Smooth muscle cell (in vitro differentiated cells): ENCODE results near the gene CAPZA1. TPM values are rescaled to one million over a fixed set of nuclear protein-coding genes. Genes with fewer than 3 reads are reported as not detected.
A peak's percentile ranks its signal among the peaks of the same experiment; 100 is the strongest.

ENCODE experiments used
- DNase-seq: peaks from one replicate; lab custom pipeline; 2025; ENCODE audit not compliant: unreplicated experiment; lab: John Stamatoyannopoulos, UW
- H2AFZ ChIP-seq: fragments of 200-600 bp; sonication (generic); 2 replicates; pipeline ENCODE4 v1.6.0; 2016; ENCODE audit warnings: antibody characterized with exemption, low read depth, mild to moderate bottlenecking
- H3F3A ChIP-seq: fragments of 200-600 bp; sonication (generic); 2 replicates; pipeline ENCODE4 v1.6.0; 2017; ENCODE audit warnings: antibody characterized with exemption, low read depth
- H3K27ac ChIP-seq: fragments of 200-600 bp; sonication (generic); 2 replicates; pipeline ENCODE4 v1.5.1; 2016; ENCODE audit warnings: low read depth, mild to moderate bottlenecking
- H3K27me3 ChIP-seq: fragments of 200-600 bp; sonication (generic); 2 replicates; pipeline ENCODE4 v1.6.1; 2016; ENCODE audit warnings: low read depth, mild to moderate bottlenecking
- H3K36me3 ChIP-seq: fragments of 200-600 bp; sonication (generic); 2 replicates; pipeline ENCODE4 v1.5.1; 2016; ENCODE audit warnings: low read depth
- H3K4me1 ChIP-seq: fragments of 200-600 bp; sonication (generic); 2 replicates; pipeline ENCODE4 v1.5.1; 2016; ENCODE audit warnings: low read depth
- H3K4me2 ChIP-seq: fragments of 200-600 bp; sonication (generic); 2 replicates; pipeline ENCODE4 v1.6.0; 2016; ENCODE audit warnings: mild to moderate bottlenecking
- H3K4me3 ChIP-seq: fragments of 200-600 bp; sonication (generic); 2 replicates; pipeline ENCODE4 v1.5.1; 2016; ENCODE audit warnings: mild to moderate bottlenecking
- H3K79me2 ChIP-seq: fragments of 200-600 bp; sonication (generic); 2 replicates; pipeline ENCODE4 v1.6.0; 2016; ENCODE audit warnings: low read depth, mild to moderate bottlenecking
- H3K9ac ChIP-seq: fragments of 200-600 bp; sonication (generic); 2 replicates; pipeline ENCODE4 v1.6.0; 2016; ENCODE audit warnings: low read depth
- H3K9me3 ChIP-seq: fragments of 200-600 bp; sonication (generic); replicated peaks from 2 replicates; pipeline ENCODE4 v1.5.1; 2016; ENCODE audit warnings: low read depth
- H4K20me1 ChIP-seq: fragments of 200-600 bp; sonication (generic); 2 replicates; pipeline ENCODE4 v1.6.0; 2016; ENCODE audit warnings: low read depth
- CTCF ChIP-seq: fragments of 200-600 bp; sonication (generic); IDR thresholded peaks from 2 replicates; pipeline ENCODE4 v1.5.1; 2017; ENCODE audit warnings: borderline replicate concordance, mild to moderate bottlenecking, antibody characterized with exemption; ENCODE audit not compliant: insufficient read depth, poor library complexity, severe bottlenecking
- WGBS: methylation state at CpG from one replicate; pipeline ENCODE4 v1.1.7; 2016; ENCODE audit warnings: low lambda C conversion rate; 5-methylcytosine and 5-hydroxymethylcytosine counted together
- polyA plus RNA-seq: library from polyadenylated mRNA; unstranded; fragments of >200 nt; fragmentation: Nextera tagmentation; extraction: Ambion mirVana; gene quantifications from 2 replicates; pipeline ENCODE4 v1.2.1, GENCODE V29; 2016
- total RNA-seq: library from RNA; depleted of rRNA; stranded (reverse); fragments of >200 nt; gene quantifications from 2 replicates; pipeline ENCODE4 v1.2.3, GENCODE V29; 2014

The CAPZA1 gene
- total and polyA plus RNA-seq, 2 experiments from 2014 or later = 100 to 264 TPM

- Histone ChIP-seq H3K36me3 (peaks cover 9% of the 10 kb centered on the region), H2AFZ (peak within 1 kb of the TSS; percentile 54), H3K4me3 (peak within 1 kb of the TSS; percentile 95), H3K9me3 (no peaks in the 10 kb centered on the region), H3K27me3 (no peaks in the 10 kb centered on the region), H3K9ac (peak within 1 kb of the TSS; percentile 83), H4K20me1 (peaks cover 6% of the 10 kb centered on the region), H3F3A (peaks cover 22% of the 10 kb centered on the region), H3K4me2 (peak within 1 kb of the TSS; percentile 96), H3K27ac (peak within 1 kb of the TSS; percentile 70), H3K79me2 (peaks cover 38% of the 10 kb centered on the region), H3K4me1 (peaks cover 3% of the 10 kb centered on the region)
- under 1% methylated on average over 29 of the region's 30 CpGs for WGBS
- DNase-seq = peak; percentile 63
- TF ChIP-seq CTCF = no peak
Measured at GRCh38 chr1:112674440-112674985, 54.9 kb downstream of the CAPZA1 start, which contains the start of gene MOV10. TSS of gene MOV10 (plus strand) at chr1:112674659. CDS start at chr1:112674913, 254 bp downstream.

DNA sequence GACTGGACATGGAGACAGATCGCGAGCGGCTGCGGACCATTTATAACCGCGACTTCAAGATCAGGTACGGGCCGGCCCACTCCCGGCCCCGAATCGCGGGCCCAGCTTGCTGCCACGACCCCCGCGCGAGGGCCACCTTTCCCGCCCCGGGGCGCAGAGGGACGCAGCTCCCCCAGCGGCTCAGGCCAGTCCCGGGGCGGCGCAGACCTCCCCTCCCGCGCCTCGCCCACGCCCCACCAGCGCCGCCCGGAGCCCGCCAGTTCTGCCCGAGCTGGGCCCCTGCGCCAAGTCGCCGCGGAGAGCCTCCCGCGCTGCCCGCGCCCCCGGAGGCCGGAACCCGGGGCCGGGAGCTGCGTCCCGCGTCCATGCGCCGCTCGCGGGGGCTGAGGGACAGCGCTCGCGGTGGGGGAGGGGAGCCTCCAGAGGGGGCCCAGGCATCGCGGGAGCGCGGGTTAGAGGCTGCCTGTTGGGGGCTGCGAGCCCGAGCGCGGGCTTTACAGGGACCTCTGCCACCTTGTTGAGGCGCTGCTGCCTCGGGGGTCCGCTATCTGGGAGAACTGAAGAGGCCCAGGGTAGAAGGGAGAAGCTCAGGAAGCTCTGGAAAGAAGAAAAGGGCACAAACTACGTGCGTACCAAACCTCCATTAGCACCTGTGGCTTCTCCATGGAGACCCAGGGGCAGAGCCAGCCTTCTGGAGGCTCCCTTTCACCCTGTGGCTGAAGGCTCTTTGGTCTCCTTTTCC lies 55.5 kb downstream of the CAPZA1 start:
- Histone ChIP-seq H3K4me3 (peak overlapping the region; percentile 95), H3F3A (peaks cover 22% of the 10 kb centered on the region), H2AFZ (peak overlapping the region; percentile 54), H4K20me1 (peaks cover 12% of the 10 kb centered on the region), H3K27me3 (no peaks in the 10 kb centered on the region), H3K9me3 (no peaks in the 10 kb centered on the region), H3K4me1 (peaks cover 3% of the 10 kb centered on the region), H3K4me2 (peak overlapping the region; percentile 96), H3K9ac (peak overlapping the region; percentile 83), H3K79me2 (peaks cover 44% of the 10 kb centered on the region), H3K27ac (peak overlapping the region; percentile 70), H3K36me3 (peaks cover 5% of the 10 kb centered on the region)
- under 1% methylated on average over 45 of the region's 68 CpGs for WGBS
- peak; percentile 63 for DNase-seq
- TF ChIP-seq CTCF = no peak

DNA sequence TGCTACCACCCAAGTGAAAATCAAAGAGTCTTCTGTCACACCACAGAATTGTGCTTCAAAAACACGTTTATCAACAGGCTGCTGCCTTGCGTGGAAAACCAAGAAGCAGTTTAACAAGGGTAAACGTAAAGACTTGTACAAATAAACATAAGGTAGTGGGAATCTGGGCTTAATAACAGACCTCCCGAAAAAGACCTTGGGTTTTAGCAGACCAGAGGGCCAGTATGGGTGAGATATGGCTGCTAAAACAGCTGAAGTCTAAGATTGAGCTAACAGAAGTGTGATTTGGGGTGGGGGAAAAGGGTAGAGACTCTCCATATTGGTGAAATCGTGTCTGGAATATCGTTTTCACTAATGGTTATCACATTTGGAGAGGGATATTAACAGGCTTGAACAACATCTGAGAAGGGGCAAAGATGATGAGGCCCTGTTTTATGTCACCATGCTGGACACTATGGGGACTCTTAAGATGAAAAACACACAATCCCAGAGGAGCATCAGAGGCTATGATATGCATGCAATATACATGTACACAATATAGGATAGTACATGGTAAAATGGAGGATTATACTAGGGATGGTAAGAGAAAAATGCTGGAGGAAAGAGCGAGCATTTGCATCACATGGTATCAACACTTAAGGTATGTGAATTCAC lies 56.2 kb downstream of the CAPZA1 start:
- TF ChIP-seq CTCF = no peak
- Histone ChIP-seq H3K4me1 (peaks cover 3% of the 10 kb centered on the region), H3K4me2 (peak overlapping the region; percentile 96), H3K36me3 (no peaks in the 10 kb centered on the region), H3F3A (peaks cover 17% of the 10 kb centered on the region), H3K9ac (peak overlapping the region; percentile 83), H3K27ac (peak overlapping the region; percentile 70), H4K20me1 (peaks cover 12% of the 10 kb centered on the region), H3K79me2 (peaks cover 46% of the 10 kb centered on the region), H3K9me3 (no peaks in the 10 kb centered on the region), H2AFZ (peak overlapping the region; percentile 54), H3K27me3 (no peaks in the 10 kb centered on the region), H3K4me3 (peak overlapping the region; percentile 95)
- 45% methylated on average over 7 of the region's 7 CpGs for WGBS
- DNase-seq = no peak
